WERI-Rb-1 (cell line): ENCODE data around the gene CMTM8.

Experiments used
- DNase-seq: peaks from one replicate; pipeline ENCODE4 v3.0.0-alpha.2; 2020
- H3K27ac ChIP-seq: fragments of 250-450 bp; sonication (Bioruptor Pico); 2 replicates; pipeline ENCODE4 v1.5.1; 2020; ENCODE audit warnings: mild to moderate bottlenecking, moderate library complexity
- H3K27me3 ChIP-seq: fragments of 250-450 bp; sonication (Bioruptor Pico); 2 replicates; pipeline ENCODE4 v1.5.1; 2021; ENCODE audit warnings: mild to moderate bottlenecking, low read depth, moderate library complexity; ENCODE audit not compliant: insufficient read depth, severe bottlenecking
- H3K36me3 ChIP-seq: fragments of 250-450 bp; sonication (Bioruptor Pico); 2 replicates; pipeline ENCODE4 v1.5.1; 2020; ENCODE audit warnings: mild to moderate bottlenecking, moderate library complexity
- H3K4me3 ChIP-seq: 2 replicates; pipeline ENCODE4 v1.5.1; 2011; ENCODE audit warnings: low read depth, mild to moderate bottlenecking, control low read depth, low read length
- H3K9me3 ChIP-seq: fragments of 250-450 bp; sonication (Bioruptor Pico); 2 replicates; pipeline ENCODE4 v1.5.1; 2021; ENCODE audit warnings: mild to moderate bottlenecking, moderate library complexity; ENCODE audit not compliant: severe bottlenecking
- CTCF ChIP-seq: IDR thresholded peaks from 2 replicates; pipeline ENCODE4 v1.5.1; 2011; ENCODE audit warnings: low read depth, mild to moderate bottlenecking, control low read depth, inconsistent platforms, low read length

Gene CMTM8

GRCh38 chr3:32281570-32282106 lies 43.2 kb downstream of the CMTM8 start:
- no peaks in the 10 kb centered on the region for H3K36me3 ChIP-seq
- no peak overlapping the region for H3K27ac ChIP-seq
- no peak for TF ChIP-seq CTCF
- DNase-seq, result no peak
- no peaks in the 10 kb centered on the region for H3K9me3 ChIP-seq
- no peaks in the 10 kb centered on the region for H3K27me3 ChIP-seq
- H3K4me3 ChIP-seq, result no peak overlapping the region

DNA sequence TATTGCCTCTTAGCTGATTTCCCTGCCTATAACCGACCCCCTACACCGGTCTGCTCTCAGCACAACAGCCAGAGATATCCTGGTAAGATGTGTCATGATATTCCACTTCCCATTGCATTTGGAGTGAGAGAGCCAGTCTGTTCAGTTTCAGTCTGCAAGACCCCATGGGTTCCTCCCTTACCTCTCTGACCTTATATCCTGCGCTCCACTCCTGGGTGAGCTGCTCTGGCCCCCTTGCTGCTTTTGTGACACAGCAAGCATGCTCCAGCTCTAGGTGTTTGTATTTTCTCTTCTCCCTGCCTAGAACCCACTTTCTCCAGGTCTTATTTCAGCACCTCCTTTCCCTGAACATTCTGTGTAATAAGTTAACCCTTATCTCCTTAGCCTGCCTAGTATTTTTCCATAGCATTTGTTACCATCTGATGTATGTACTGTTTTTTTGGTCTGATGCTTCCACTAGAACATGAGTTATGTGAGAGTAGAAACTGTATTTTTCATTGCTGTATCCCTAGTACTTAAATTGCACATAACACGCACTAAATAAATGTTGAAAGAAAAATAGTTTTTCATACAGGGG lies 44.2 kb downstream of the CMTM8 start:
- Histone ChIP-seq H3K9me3 (no peaks in the 10 kb centered on the region), H3K4me3 (no peak overlapping the region), H3K36me3 (no peaks in the 10 kb centered on the region), H3K27ac (no peak overlapping the region), H3K27me3 (no peaks in the 10 kb centered on the region)
- DNase-seq, result no peak
- TF ChIP-seq CTCF, result no peak

DNA sequence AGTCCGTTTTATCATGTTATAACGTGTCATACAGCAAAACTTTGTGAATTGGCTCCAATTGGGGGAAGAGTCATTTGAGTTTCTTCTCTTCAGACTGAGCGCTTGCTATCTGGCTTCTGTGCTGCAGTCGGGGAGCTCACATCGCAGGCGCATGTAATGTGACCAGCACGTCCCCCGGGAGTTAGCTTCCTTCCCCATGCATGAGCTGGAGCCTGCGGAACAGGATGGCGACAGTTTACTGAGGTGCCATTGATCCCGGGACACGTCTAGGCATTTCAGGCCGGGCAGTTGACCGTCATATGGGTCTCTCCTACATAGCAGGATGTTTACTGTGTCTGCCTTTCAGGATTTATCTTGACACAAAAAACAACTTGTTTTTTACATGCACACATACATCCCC lies 44.8 kb downstream of the CMTM8 start:
- no peaks in the 10 kb centered on the region for H3K36me3 ChIP-seq
- no peak for DNase-seq
- H3K27me3 ChIP-seq, result no peaks in the 10 kb centered on the region
- no peak for TF ChIP-seq CTCF
- no peak overlapping the region for H3K27ac ChIP-seq
- no peak overlapping the region for H3K4me3 ChIP-seq
- no peaks in the 10 kb centered on the region for H3K9me3 ChIP-seq

DNA sequence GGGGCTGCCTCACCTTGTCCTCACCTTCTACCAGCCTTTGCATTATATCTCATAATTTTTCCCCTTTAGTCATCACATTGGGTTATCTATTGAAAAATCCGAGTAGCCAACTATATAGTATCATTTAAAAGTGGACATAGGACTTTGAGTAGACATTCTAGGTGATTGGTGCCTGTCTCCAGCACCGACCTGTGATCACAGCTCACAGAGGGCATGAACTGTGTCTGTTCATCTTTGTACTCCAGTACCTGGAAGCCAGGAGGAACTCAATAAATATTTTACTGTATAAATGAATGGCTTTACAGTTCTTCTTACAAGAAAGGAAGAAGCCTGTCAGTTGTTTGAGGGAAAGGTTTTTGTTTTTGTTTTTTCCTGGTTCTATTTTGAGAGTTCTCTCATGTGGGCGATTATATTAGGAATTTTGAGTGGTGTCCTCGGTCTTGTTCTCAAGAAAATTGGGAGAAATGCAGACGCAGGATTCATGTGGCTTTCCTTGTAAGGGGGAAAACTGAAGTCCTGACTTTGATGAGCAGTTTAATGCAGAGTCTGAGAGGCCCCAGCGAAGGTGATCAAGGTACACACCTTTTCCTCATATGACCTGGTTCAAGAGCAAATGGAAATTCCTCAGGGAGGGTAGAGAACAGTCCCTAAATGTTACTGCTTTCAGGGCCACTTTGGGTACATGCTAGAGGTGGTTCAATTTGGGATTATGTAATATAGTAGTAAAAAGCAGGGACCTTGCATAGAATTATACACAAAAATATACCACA lies 46.1 kb downstream of the CMTM8 start:
- TF ChIP-seq CTCF, result no peak
- no peak for DNase-seq
- no peak overlapping the region for H3K27ac ChIP-seq
- H3K36me3 ChIP-seq, result no peaks in the 10 kb centered on the region
- H3K9me3 ChIP-seq, result no peaks in the 10 kb centered on the region
- H3K27me3 ChIP-seq, result no peaks in the 10 kb centered on the region
- H3K4me3 ChIP-seq, result no peak overlapping the region

GRCh38 chr3:32285891-32286290 lies 47.4 kb downstream of the CMTM8 start:
- no peaks in the 10 kb centered on the region for H3K9me3 ChIP-seq
- no peak overlapping the region for H3K4me3 ChIP-seq
- no peak for TF ChIP-seq CTCF
- no peak for DNase-seq
- H3K36me3 ChIP-seq, result no peaks in the 10 kb centered on the region
- no peak overlapping the region for H3K27ac ChIP-seq
- H3K27me3 ChIP-seq, result no peaks in the 10 kb centered on the region

GRCh38 chr3:32288819-32289218 lies 50.3 kb downstream of the CMTM8 start:
- H3K36me3 ChIP-seq, result no peaks in the 10 kb centered on the region
- no peaks in the 10 kb centered on the region for H3K9me3 ChIP-seq
- no peak overlapping the region for H3K4me3 ChIP-seq
- no peaks in the 10 kb centered on the region for H3K27me3 ChIP-seq
- no peak for TF ChIP-seq CTCF
- no peak for DNase-seq
- no peak overlapping the region for H3K27ac ChIP-seq
